ENCODE data around the gene PRICKLE2.

DNA sequence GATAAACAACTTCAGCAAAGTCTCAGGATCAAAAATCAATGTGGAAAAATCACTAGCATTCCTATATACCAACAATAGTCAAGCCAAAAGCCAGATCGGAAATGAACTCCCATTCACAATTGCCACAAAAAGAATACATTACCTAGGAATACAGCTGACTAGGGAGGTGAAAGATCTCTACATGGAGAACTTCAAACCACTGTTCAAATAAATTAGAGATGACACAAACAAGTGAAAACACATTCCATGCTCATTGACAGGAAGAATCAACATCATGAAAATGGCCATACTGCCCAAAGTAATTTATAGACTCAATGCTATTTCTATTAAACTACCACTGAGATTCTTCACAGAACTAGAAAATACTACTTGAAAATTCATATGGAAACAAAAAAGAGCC is 107.8 kb downstream of the PRICKLE2 start:
- TF ChIP-seq, protein P1, sequence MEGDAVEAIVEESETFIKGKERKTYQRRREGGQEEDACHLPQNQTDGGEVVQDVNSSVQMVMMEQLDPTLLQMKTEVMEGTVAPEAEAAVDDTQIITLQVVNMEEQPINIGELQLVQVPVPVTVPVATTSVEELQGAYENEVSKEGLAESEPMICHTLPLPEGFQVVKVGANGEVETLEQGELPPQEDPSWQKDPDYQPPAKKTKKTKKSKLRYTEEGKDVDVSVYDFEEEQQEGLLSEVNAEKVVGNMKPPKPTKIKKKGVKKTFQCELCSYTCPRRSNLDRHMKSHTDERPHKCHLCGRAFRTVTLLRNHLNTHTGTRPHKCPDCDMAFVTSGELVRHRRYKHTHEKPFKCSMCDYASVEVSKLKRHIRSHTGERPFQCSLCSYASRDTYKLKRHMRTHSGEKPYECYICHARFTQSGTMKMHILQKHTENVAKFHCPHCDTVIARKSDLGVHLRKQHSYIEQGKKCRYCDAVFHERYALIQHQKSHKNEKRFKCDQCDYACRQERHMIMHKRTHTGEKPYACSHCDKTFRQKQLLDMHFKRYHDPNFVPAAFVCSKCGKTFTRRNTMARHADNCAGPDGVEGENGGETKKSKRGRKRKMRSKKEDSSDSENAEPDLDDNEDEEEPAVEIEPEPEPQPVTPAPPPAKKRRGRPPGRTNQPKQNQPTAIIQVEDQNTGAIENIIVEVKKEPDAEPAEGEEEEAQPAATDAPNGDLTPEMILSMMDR (IDR thresholded peaks at IDR 0.05): no peak
- TF ChIP-seq ZFX (IDR thresholded peaks at IDR 0.05; ENCODE audit: borderline replicate concordance): no peak
